GM19099 (cell line): ENCODE results near the gene NOTO.
A peak's percentile ranks its signal among the peaks of the same experiment; 100 is the strongest.

Experiments
- POLR2A ChIP-seq: IDR thresholded peaks from 3 replicates; pipeline ENCODE4 v1.6.1; 2011; ENCODE audit warnings: low read depth; ENCODE audit not compliant: insufficient read length; ENCODE audit errors: extremely low read depth

Gene NOTO

DNA sequence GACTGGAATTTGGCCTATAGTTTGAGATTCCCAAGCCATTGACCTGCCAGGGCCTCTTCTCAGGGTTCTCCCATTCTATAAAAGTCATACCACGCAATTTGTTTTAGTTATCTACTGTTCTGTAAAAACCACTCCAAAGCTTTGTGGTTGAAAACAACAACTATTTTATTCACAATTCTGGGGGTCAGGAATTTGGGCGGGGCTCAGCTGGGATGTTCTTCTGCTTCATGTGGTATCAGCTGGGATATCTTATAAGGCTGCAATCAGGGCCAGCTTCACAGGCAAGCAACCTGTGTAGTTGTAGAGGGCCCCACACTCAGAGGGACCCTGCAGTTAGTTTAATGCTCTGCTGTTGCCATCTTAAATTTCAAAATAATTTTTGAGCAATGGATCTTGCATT is 16.4 kb upstream of the NOTO start:
- no peak for TF ChIP-seq POLR2A

DNA sequence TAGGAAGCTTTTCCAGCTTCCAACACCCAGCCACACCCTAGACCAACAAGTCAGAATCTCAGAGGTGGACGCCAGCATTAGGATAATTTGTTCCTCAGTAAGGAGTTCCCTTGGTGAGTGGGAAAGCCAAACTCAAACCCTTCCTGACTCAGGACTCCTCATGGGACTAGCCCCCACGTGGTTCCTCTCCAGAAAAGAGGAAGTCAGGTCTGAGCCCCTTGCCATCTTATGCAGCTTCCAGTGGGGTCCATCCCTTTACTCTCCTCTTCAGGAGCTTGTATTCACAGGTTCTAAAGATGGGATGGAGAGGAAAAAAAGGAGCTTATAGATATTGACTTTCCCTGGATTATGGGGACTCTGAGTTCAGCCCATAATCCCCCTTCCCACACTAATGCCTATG is 14.8 kb upstream of the NOTO start:
- no peak for TF ChIP-seq POLR2A

DNA sequence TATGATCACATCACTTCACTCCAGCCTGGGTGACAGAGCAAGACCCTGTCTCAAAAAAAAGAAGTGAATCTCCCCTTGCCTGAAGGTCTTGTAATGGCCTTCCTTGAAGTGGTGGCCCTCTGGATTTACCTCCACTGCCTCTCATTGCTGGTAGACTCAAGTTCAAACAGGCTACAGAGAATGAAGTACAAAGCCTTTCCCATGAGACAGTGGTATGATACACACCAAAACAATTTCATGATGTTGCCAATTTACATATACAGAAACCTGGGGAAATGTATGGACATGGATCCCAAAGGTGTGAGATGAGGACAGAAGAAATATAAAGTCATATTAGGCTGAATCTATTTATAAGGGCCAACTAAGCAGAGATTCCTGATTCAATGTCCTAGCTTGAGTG is 4.8 kb upstream of the NOTO start:
- no peak for TF ChIP-seq POLR2A

DNA sequence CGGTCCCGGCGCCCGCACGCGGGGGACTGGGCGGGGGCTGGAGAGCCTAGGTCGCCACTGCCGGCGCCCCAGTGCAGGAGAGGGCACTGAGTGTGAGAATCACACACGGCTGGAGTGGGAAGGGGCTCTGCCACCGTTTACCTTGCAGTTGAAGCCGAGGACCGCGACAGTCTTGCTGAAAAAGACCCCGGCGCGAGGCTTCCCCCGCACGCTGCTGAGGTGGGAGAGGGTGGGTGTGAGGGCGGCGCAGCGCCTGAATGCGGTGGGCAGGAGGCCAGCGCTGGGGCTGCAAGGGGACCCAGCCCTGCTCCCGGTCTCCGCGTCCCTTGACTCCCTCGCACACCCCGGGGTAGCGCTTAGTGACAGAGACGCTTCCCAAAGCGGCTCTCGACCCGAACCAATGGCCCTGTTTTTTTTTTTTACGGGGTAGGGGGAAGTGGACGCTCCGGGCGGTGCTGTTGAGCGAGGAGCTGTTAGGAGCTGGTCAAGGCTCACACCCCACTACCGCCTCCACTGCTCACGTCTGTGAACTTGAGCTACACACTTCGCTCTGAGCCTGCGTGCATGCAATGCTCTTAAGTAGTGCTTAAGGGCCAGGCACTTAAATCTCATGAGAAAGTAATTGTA is 794 bp downstream of the NOTO start:
- no peak for TF ChIP-seq POLR2A

DNA sequence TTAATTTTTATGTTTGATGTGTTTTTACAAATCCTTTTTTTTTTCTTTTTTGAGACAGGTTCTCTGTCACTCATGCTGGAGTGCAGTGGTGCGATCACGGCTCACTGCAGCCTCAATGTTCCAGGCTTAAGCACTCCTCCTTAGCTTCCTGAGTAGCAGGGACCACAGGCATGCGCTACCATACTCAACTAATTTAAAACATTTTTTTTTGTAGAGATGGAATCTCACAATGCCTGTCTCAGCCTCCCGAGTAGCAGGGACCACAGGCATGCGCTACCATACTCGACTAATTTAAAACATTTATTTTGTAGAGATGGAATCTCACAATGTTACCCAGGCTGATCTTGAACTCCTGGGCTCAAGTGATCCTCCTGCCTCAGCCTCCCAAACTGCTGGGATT is 3.2 kb downstream of the NOTO start:
- TF ChIP-seq POLR2A, result no peak

DNA sequence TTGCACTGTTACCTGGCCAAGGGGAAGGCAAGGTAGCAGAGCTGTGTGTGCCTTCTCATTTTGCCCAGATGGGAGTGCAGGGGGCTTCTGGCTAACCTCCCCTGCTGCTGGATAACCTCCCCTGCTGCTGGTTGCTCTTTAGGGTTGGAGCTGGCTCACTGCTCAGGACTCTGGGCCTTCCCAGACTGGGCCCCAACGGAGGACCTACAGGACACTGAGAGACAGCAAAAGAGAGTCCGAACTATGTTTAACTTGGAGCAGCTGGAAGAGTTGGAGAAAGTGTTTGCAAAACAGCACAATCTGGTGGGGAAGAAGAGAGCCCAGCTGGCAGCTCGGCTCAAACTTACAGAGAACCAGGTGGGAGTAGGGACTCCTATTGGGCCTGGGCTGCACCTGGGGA is 5.9 kb downstream of the NOTO start:
- no peak for TF ChIP-seq POLR2A

DNA sequence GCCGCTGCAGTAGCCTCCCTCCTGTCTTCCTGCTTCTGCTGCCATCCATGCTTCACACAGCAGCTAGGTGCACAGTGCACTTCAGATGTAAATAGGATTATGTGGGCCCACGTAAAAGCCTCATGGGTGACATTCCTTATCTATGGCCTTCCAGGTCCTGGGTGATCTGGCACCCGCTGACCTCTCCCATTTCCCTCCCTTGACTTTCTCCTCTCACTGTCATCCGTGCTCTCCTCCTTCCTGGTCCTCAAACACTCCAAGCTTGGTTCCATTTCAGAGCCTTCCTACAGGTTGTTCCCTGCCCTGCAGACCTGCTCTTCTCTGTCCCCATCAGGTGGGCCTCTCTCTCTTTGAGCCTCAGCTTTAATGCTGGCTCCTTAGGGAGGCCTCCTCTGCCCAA is 7.6 kb downstream of the NOTO start:
- TF ChIP-seq POLR2A, result no peak

DNA sequence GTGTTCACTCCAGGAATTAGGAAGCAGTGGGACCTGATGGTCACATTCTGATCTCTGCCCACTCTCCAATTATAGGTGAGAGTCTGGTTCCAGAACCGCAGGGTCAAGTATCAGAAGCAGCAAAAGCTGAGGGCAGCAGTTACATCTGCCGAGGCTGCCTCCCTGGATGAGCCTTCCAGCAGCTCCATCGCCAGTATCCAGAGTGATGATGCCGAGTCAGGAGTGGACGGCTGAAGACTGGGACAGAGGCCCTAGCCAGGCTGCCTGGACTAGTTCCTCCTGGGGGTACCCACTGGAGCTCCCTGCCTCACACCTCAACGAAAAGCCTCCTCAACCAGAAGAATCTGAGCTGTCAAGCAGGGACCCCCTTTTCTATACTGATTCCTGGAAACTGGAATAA is 8.3 kb downstream of the NOTO start:
- TF ChIP-seq POLR2A, result no peak

DNA sequence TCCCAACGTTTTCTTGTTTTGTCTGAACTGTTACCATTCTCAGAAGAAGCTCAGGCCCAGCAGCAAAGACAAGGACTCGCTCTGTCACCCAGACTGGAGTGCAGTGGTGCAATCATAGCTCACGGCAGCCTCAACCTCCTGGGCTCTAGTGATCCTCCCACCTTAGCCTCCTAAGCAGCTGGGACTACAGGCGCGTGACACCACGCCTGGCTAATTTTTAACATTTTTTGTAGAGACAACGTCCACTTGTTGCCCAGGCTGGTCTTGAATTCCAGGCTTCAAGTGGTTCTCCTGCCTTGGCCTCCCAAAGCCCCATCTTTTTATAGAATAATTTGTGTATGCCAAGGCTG is 9.7 kb downstream of the NOTO start:
- no peak for TF ChIP-seq POLR2A

DNA sequence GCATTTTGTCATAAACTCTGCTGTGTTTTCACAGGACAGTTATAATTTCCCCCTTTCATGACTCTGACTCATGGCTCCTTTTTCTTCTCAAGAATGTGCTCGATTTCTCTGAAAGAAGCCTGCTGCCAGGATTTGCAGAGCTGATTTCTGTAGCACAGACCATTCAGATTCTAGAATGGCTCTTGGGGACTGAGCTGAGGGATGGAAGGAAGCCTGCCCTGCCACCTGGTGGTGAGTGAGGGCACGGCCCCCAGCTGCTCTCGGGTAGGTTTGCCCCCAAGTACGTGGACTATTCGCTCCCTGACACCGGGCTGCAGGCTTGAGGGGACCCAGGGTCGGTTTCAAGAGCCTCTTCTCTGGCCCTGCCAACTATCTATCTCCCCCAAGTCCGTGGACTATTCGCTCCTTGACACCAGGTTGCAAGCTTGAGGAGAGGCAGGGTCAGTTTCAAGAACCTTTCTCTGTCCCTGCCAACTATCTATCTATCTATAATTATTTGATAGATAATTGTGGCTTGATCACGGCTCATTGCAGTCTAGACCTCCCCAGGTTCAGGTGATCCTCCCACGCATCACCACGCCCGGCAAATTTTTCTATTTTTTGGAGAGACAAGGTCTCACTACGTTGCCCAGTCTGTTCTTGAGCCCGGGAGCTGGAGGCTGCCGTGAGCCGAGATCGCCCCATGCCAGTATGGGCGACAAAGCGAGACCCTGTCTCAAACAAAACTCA is 10.2 kb downstream of the NOTO start:
- no peak for TF ChIP-seq POLR2A

DNA sequence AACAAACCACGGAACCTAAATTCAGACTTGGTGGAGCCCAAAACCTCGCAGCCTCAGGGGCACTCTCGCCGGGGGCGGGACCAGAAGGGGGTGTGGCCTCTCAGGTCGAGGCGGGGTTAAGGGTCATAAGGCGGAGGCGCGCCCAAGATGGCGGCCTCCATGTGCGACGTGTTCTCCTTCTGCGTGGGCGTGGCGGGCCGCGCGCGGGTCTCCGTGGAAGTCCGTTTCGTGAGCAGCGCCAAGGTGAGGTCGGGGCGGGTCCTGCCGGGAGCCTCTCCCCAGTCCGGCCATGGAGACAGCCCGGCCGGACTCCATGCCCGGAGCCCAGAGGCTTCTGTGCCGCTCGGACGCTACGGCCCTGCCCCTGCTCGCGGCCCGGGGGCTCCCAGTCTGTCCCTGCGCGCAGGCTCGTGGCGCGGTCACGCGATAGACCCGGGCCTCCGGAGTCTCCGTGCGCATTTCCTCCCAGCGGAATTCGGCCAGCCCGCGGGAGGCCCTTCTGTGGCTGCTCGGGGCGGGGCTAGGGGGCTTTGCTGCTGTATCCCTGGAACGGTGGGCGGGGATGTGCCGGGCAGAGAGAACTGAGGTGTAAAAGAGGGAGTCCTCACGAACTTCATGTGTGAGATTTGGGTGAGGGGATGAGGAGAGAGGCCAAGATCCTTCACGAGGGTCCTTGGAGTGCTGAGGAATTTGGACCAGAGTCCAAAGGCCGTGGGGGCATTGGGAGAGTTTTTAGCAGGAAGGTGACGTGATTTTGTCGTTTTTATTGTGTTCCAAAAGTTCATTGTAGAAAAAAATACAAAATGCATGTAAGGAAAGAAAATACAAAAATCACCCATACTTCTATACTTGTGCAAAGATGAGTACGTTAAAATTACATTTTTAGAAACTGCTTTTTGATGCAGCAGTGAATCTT is 12.0 kb downstream of the NOTO start, which contains the start of gene SMYD5:
Gene SMYD5, plus strand, starts transcription at position 126 of the 916 bp plus-strand sequence. Its CDS starts 22 bp downstream, at position 148.
- TF ChIP-seq POLR2A, result peak; percentile 77

DNA sequence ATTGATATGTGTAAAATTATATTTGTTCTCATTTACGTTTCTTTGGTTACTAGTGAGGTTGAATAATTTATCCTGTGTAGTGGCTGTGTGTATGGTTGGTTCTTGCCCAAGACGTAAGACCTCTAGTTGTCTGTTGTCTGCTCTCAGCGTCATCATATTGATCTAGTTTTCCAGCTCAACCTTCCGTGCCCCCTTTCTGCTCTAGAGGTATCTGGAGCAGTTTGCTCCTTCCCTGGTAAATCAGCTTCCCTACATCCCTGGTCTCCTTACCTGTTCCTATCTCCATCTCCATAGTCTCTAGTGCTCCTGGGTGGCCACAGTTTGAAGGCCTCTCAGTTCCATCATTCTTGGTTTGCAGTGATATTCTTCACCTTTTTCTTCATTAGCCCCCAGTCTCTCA is 12.9 kb downstream of the NOTO start:
- no peak for TF ChIP-seq POLR2A

DNA sequence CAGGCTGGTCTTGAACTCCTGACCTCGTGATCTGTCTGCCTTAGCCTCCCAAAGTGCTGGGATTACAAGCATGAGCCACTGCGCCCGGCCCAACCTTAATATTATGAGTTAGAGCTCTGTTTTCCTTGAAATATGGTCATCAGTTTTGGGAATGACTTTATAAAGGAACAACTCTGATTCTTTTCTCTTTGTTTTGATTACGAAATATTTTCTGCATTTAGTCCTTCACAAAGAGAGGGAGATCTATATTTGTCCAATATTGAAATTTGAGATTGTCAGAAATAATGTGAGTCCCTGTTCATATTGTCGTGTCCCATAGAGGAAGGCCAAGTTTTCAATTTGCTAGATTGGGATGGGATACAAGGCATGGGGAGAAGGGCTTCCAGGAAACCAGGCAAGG is 14.8 kb downstream of the NOTO start:
- no peak for TF ChIP-seq POLR2A

DNA sequence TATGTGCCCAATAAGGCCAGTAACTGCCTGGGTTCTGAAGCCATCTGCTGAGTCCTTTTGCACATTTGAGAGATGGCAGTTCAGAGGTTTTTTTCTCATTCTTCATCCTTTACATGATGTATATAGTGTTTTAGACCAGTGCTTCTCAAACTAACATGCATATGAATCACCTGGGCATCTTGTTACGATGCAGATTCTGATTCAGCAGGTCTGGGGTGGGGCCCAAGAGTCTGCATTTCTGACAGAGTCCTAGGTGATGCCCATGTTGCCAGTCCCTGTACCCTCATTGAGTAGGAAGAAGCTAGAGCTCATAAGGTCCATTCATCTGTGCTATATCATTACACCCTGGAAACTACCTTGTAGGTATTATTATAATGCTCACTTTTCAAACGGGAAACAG is 15.5 kb downstream of the NOTO start:
- TF ChIP-seq POLR2A, result no peak

DNA sequence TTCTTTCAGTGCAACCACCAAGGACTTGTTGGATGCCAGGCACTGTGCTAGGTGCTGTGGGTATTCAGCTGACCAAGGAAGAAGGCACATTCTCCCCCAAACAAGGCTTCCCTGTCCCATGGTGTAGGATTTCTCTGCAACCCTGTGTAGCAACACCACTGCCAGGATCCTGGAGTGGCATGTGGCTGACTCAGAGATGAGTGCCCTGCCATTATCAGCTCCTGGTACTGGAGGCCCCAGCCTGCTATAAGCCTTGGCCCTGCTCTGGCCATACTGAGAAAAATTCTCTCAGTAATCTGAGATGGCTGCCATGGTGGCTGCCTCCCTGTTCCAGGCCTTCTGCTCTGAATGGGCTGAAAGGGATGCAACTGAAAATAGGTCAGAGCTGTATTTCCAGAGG is 15.9 kb downstream of the NOTO start:
- TF ChIP-seq POLR2A, result no peak

DNA sequence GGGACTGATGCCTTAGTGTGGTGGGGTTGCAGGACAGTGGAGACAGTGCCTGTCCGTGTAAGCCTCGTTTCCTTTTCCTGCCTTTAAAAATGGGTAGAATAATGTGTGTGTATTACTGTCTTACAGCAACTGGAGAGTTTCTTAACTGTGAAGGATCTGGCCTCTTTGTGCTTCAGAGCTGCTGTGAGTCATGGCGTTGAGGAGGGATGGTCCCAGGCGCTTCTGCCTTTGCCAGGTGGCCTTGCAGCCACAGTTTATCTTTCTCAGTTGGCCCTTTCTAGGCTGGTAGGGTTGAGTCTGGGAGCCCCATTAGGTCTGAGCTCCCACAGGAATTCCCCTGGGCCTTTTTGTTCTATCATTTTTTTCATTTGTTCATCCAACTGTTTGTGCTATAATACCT is 21.4 kb downstream of the NOTO start:
- TF ChIP-seq POLR2A, result no peak
